Inflammatory macrophage treated with lipopolysaccharide for 1 hour (primary cell): ENCODE data around the gene SLC35F2.
"Not testable (repeated sequence)": the region's sequence is repeated elsewhere in the genome, so short reads cannot be mapped to it uniquely, and the experiment has no call there.

Source experiments
- DNase-seq, 2 donors: peaks; one replicate each; pipeline ENCODE4 v3.0.0-alpha.2; 2020 to 2022

The SLC35F2 gene

GRCh38 chr11:107783121-107783520 lies 75.5 kb downstream of the SLC35F2 start:
- DNase-seq, result no peak

- DNase-seq, result no peak
Measured at GRCh38 chr11:107780775-107781174, 77.8 kb downstream of the SLC35F2 start.

- no peak for DNase-seq
Measured at GRCh38 chr11:107780136-107780535, 78.5 kb downstream of the SLC35F2 start.

GRCh38 chr11:107778839-107779517 lies 79.6 kb downstream of the SLC35F2 start:
- DNase-seq, result no peak

- no peak for DNase-seq
Measured at GRCh38 chr11:107777110-107777509, 81.5 kb downstream of the SLC35F2 start.

- no peak for DNase-seq
Measured at GRCh38 chr11:107776062-107776461, 82.5 kb downstream of the SLC35F2 start.

GRCh38 chr11:107770551-107770951 lies 88.0 kb downstream of the SLC35F2 start:
- DNase-seq, result no peak

- DNase-seq, result no peak
Measured at GRCh38 chr11:107769189-107769588, 89.4 kb downstream of the SLC35F2 start.

GRCh38 chr11:107758719-107759355 lies 99.8 kb downstream of the SLC35F2 start:
- not testable (repeated sequence) for DNase-seq

GRCh38 chr11:107757661-107758060 lies 100.9 kb downstream of the SLC35F2 start:
- no peak for DNase-seq

GRCh38 chr11:107756553-107756952 lies 102.0 kb downstream of the SLC35F2 start:
- no peak for DNase-seq

- no peak for DNase-seq
Measured at GRCh38 chr11:107752949-107753822, 105.4 kb downstream of the SLC35F2 start.

- DNase-seq, result no peak
Measured at GRCh38 chr11:107752508-107752907, 106.1 kb downstream of the SLC35F2 start.

- DNase-seq, result no peak
Measured at GRCh38 chr11:107751082-107751481, 107.5 kb downstream of the SLC35F2 start.

GRCh38 chr11:107750313-107750712 lies 108.3 kb downstream of the SLC35F2 start:
- DNase-seq, result no peak

GRCh38 chr11:107747622-107748021 lies 111.0 kb downstream of the SLC35F2 start:
- no peak for DNase-seq

GRCh38 chr11:107744736-107745135 lies 113.9 kb downstream of the SLC35F2 start:
- DNase-seq, result no peak

- no peak for DNase-seq
Measured at GRCh38 chr11:107743191-107743590, 115.4 kb downstream of the SLC35F2 start.

- DNase-seq, result peak; percentile 37 to 56
Measured at GRCh38 chr11:107741044-107741823, 117.4 kb downstream of the SLC35F2 start.
